HCT116 (cell line): Measurements from ENCODE around the gene SRRM2. TPM values are rescaled to one million over a fixed set of nuclear protein-coding genes. Genes with fewer than 3 reads are reported as not detected.

ENCODE experiments used
- ATAC-seq: fragments of 200-7000 bp; cut with Tn5 transposase; 2 replicates; pipeline ENCODE4 v1.9.1; 2020; ENCODE audit warnings: mild to moderate bottlenecking, moderate library complexity
- BruUV-seq: library from RNA; stranded (reverse); fragments of 400-500 nt; replicated peaks from 2 replicates; lab custom pipeline; 2021; lab: Mats Ljungman, UMichigan
- CTCF ChIA-PET: fragments of 300-600 bp; sonication (Branson Sonifier 250); formaldehyde crosslinking; loops from one replicate; lab custom pipeline; 2021; ENCODE audit warnings: antibody characterized with exemption; lab: Charles Lee
- POLR2A ChIA-PET: fragments of 300-600, 350-600 bp; sonication (Branson Sonifier 250); formaldehyde crosslinking; loops from one replicate; lab custom pipeline; 2021; ENCODE audit warnings: antibody characterized with exemption; lab: Charles Lee
- RAD21 ChIA-PET, 2 experiments: fragments of 300-600 bp; sonication (Branson Sonifier 250); formaldehyde crosslinking; loops; one replicate each; lab custom pipeline; 2023; ENCODE audit warnings: low total read pairs in 2 of 2; ENCODE audit not compliant: uncharacterized antibody in 2 of 2, unreplicated experiment in 2 of 2, low non-redundant PET in 1 of 2; lab: Charles Lee
- DNase-seq: peaks from one replicate; pipeline ENCODE4 v3.0.0-alpha.2; 2010; ENCODE audit warnings: low read depth, low spot score
- H2AFZ ChIP-seq: fragments of 200-600 bp; shearing (Covaris generic), sonication (generic); 2 replicates; pipeline ENCODE4 v1.6.1; 2017; ENCODE audit warnings: low read depth, mixed run types, mixed read lengths, antibody characterized with exemption, low read length; ENCODE audit not compliant: poor library complexity, severe bottlenecking
- H3K27ac ChIP-seq: 2 replicates; pipeline ENCODE4 v1.5.1; 2012; ENCODE audit warnings: low read depth, low read length
- H3K27me3 ChIP-seq: fragments of 200-600 bp; sonication (generic); 2 replicates; pipeline ENCODE4 v1.6.1; 2016; ENCODE audit warnings: mixed run types, low read length, mixed read lengths; ENCODE audit not compliant: insufficient read depth
- H3K36me3 ChIP-seq, 2 experiments: fragments of 200-500 bp in 1 of 2; fragments of 200-600 bp in 1 of 2; sonication (Bioruptor generic) in 1 of 2; sonication (generic) in 1 of 2; 2 replicates each; pipeline versions ENCODE4 v1.5.1 to v1.6.1; 2014 to 2016; ENCODE audit warnings: low read length in 2 of 2, inconsistent platforms in 1 of 2, mixed read lengths in 1 of 2, mixed run types in 1 of 2; ENCODE audit not compliant: insufficient read depth in 2 of 2, control insufficient read depth in 1 of 2
- H3K4me1 ChIP-seq, 2 experiments: fragments of 200-600 bp in 1 of 2; sonication (generic) in 1 of 2; 2 replicates each; pipeline versions ENCODE4 v1.5.1 to v1.6.1; 2012 to 2017; ENCODE audit warnings: low read length in 2 of 2, inconsistent platforms in 1 of 2, mild to moderate bottlenecking in 1 of 2, mixed read lengths in 1 of 2, mixed run types in 1 of 2, moderate library complexity in 1 of 2; ENCODE audit not compliant: insufficient read depth in 2 of 2, control insufficient read depth in 1 of 2
- H3K4me2 ChIP-seq: fragments of 200-600 bp; sonication (generic); 2 replicates; pipeline ENCODE4 v1.6.1; 2017; ENCODE audit warnings: mixed run types, low read length, mixed read lengths
- H3K4me3 ChIP-seq, 2 experiments: fragments of 200-600 bp in 1 of 2; sonication (generic) in 1 of 2; replicated peaks in 1 of 2; 2 replicates each; pipeline ENCODE4 v1.5.1; 2011 to 2016; ENCODE audit warnings: low read length in 2 of 2, control low read depth in 1 of 2, low read depth in 1 of 2, mild to moderate bottlenecking in 1 of 2, mixed read lengths in 1 of 2, mixed run types in 1 of 2
- H3K79me2 ChIP-seq: fragments of 200-600 bp; sonication (generic); 2 replicates; pipeline ENCODE4 v1.6.1; 2017; ENCODE audit warnings: mild to moderate bottlenecking, mixed run types, low read length, moderate library complexity, mixed read lengths; ENCODE audit not compliant: insufficient read depth
- H3K9ac ChIP-seq: fragments of 200-600 bp; sonication (generic); 2 replicates; pipeline ENCODE4 v1.6.1; 2016; ENCODE audit warnings: low read length, mixed read lengths
- H3K9me2 ChIP-seq: fragments of 200-600 bp; sonication (generic), shearing (Covaris generic); 2 replicates; pipeline ENCODE4 v1.6.1; 2017; ENCODE audit warnings: mixed run types, mild to moderate bottlenecking, moderate library complexity; ENCODE audit not compliant: insufficient read depth
- H3K9me3 ChIP-seq, 2 experiments: fragments of 200-500 bp in 1 of 2; fragments of 200-600 bp in 1 of 2; sonication (Bioruptor generic) in 1 of 2; sonication (generic) in 1 of 2; 2 replicates each; pipeline ENCODE4 v1.6.1; 2014 to 2017; ENCODE audit warnings: low read length in 2 of 2, mixed read lengths in 2 of 2, inconsistent platforms in 1 of 2, low read depth in 1 of 2, mild to moderate bottlenecking in 1 of 2, mixed run types in 1 of 2, moderate library complexity in 1 of 2; ENCODE audit not compliant: control insufficient read depth in 1 of 2, insufficient read depth in 1 of 2
- H4K20me1 ChIP-seq: fragments of 200-600 bp; sonication (generic), shearing (Covaris generic); 2 replicates; pipeline ENCODE4 v1.6.1; 2017; ENCODE audit warnings: mixed run types, mild to moderate bottlenecking, moderate library complexity; ENCODE audit not compliant: insufficient read depth
- CEBPB ChIP-seq: IDR thresholded peaks from 2 replicates; pipeline ENCODE4 v1.6.1; 2012; ENCODE audit warnings: low read depth
- EGR1 ChIP-seq: IDR thresholded peaks from 2 replicates; pipeline ENCODE4 v1.6.1; 2012; ENCODE audit warnings: low read depth
- ELF1 ChIP-seq: IDR thresholded peaks from 2 replicates; pipeline ENCODE4 v1.6.1; 2012; ENCODE audit warnings: low read depth, borderline replicate concordance
- EZH2phosphoT487 ChIP-seq: fragments of 200-600 bp; IDR thresholded peaks from 2 replicates; pipeline ENCODE4 v1.6.1; 2018; ENCODE audit warnings: antibody characterized with exemption, borderline replicate concordance
- POLR2A ChIP-seq: IDR thresholded peaks from 2 replicates; pipeline ENCODE4 v1.7.0; 2011; ENCODE audit warnings: borderline replicate concordance; ENCODE audit not compliant: insufficient read depth, insufficient read length; ENCODE audit errors: extremely low read depth
- POLR2AphosphoS5 ChIP-seq: IDR thresholded peaks from 2 replicates; pipeline ENCODE4 v1.6.1; 2011; ENCODE audit warnings: mild to moderate bottlenecking, low read depth, low read length, moderate library complexity
- RAD21 ChIP-seq: IDR thresholded peaks from 2 replicates; pipeline ENCODE4 v1.6.1; 2012; ENCODE audit warnings: low read depth, mild to moderate bottlenecking
- SIN3A ChIP-seq: IDR thresholded peaks from 2 replicates; pipeline ENCODE4 v1.6.1; 2012; ENCODE audit warnings: low read depth
- SP1 ChIP-seq: IDR thresholded peaks from 2 replicates; pipeline ENCODE4 v1.6.1; 2012; ENCODE audit warnings: low read depth
- SRF ChIP-seq: IDR thresholded peaks from 2 replicates; pipeline ENCODE4 v1.6.1; 2012; ENCODE audit warnings: low read depth
- ZFX ChIP-seq: fragments of 450-650 bp; IDR thresholded peaks from 2 replicates; pipeline ENCODE4 v1.6.1; 2017
- intact Hi-C: fragments of 100-400 bp; cut with micrococcal nuclease; formaldehyde crosslinking; loops from 2 replicates; pipeline ENCODE4 v1.10.0; 2022
- total RNA-seq: library from RNA; stranded (reverse); gene quantifications from one replicate; pipeline ENCODE4 v1.2.1, GENCODE V29; 2021; ENCODE audit not compliant: unreplicated experiment
- TF ChIP-seq, protein P1 (sequence below): IDR thresholded peaks from 2 replicates; pipeline ENCODE4 v1.6.1; 2012; ENCODE audit warnings: low read depth
- TF ChIP-seq, protein P2 (sequence below), 3 experiments: fragments of 200-600 bp in 1 of 3; sonication (generic) in 1 of 3; IDR thresholded peaks in 2 of 3; conservative IDR thresholded peaks in 1 of 3; 2 replicates each; pipeline ENCODE4 v1.5.1; 2012 to 2017; ENCODE audit warnings: low read depth in 2 of 3, low read length in 2 of 3, antibody characterized with exemption in 1 of 3, borderline replicate concordance in 1 of 3, control low read depth in 1 of 3, mild to moderate bottlenecking in 1 of 3, mixed read lengths in 1 of 3, mixed run types in 1 of 3, moderate library complexity in 1 of 3; ENCODE audit not compliant: insufficient read depth in 1 of 3

Gene SRRM2
- total RNA-seq, 1 experiment from 2014 or later, result 541 TPM

DNA sequence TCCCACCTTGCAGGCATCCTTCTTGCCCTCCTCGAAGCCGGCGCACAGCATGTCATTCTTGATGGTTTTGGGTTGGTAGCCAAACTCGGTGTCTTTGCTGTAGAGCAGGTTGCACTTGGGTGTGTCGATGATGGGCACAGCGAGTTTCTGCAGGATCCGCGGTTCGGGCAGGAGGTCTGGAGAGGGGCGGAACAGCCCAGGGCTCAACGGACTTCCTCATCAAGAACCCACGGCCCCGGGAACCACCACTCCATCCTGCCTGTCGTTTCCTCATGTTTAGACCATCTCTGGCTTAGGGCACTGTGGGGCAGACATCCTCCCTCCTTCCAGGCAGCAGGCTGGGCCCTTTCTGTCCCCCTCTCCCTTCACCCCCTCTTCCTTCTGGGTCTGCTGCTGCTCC lies 38.9 kb upstream of the SRRM2 start:
- Histone ChIP-seq H3K9me2 (no peaks in the 10 kb centered on the region), H3K4me2 (no peak overlapping the region), H2AFZ (no peak overlapping the region), H3K27ac (no peak overlapping the region), H3K27me3 (no peaks in the 10 kb centered on the region), H4K20me1 (no peaks in the 10 kb centered on the region), H3K9me3 (no peaks in the 10 kb centered on the region), H3K79me2 (no peaks in the 10 kb centered on the region), H3K4me1 (no peaks in the 10 kb centered on the region), H3K4me3 (no peak overlapping the region), H3K36me3 (0 out of 4 replicates have a peak, but pooled peaks cover 0 to under 1% of the 10 kb centered on the region in 2 experiments), H3K9ac (no peak overlapping the region)
- ATAC-seq, result no peak
- no TSS peak for BruUV-seq
- intact Hi-C loops, result no loop called here
- no peak for DNase-seq
- TF ChIP-seq, protein P1, sequence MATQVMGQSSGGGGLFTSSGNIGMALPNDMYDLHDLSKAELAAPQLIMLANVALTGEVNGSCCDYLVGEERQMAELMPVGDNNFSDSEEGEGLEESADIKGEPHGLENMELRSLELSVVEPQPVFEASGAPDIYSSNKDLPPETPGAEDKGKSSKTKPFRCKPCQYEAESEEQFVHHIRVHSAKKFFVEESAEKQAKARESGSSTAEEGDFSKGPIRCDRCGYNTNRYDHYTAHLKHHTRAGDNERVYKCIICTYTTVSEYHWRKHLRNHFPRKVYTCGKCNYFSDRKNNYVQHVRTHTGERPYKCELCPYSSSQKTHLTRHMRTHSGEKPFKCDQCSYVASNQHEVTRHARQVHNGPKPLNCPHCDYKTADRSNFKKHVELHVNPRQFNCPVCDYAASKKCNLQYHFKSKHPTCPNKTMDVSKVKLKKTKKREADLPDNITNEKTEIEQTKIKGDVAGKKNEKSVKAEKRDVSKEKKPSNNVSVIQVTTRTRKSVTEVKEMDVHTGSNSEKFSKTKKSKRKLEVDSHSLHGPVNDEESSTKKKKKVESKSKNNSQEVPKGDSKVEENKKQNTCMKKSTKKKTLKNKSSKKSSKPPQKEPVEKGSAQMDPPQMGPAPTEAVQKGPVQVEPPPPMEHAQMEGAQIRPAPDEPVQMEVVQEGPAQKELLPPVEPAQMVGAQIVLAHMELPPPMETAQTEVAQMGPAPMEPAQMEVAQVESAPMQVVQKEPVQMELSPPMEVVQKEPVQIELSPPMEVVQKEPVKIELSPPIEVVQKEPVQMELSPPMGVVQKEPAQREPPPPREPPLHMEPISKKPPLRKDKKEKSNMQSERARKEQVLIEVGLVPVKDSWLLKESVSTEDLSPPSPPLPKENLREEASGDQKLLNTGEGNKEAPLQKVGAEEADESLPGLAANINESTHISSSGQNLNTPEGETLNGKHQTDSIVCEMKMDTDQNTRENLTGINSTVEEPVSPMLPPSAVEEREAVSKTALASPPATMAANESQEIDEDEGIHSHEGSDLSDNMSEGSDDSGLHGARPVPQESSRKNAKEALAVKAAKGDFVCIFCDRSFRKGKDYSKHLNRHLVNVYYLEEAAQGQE, result no peak
- TF ChIP-seq POLR2AphosphoS5 (no peak), SRF (no peak), EGR1 (no peak), SIN3A (no peak)
- ChIA-PET CTCF (no interaction called here), RAD21 (no interaction called here), POLR2A (no interaction called here)

DNA sequence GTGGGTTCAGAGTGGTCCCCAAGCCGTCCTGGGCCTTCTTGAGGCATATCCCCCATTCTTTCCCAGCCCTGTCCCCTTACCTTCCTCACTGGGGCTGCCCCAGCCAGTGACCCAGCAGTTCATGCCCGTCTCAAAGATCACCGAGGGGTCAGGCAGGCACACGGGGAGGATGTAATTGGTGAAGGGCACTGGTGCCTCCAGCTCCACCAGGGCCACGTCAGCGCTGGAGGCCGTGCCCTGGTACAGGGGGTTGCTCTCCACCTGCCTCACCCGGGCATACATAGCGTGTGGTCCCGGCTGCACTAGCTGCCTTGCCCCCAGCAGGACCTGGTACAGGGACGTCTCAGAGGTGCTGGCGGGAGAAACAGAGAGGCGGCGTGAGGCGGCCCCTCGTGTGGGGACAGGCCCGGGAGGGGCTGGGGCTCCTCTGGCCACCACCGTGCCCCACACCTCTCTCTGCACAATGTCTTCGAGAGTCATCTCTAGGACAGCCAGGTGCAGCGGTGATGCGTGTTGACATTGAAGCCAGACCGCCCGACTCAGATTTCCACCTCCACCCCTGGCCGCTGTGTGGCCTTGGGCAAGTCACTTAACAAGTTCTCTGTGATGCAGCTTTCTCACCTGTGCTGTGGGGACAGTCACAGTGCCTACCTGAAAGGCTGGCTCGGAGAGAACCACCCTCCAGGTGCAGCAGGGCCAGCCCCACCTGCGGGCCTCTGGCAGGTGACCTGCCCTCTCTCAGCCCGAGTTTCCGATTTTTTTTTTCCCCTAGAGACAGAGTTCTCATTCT lies 38.3 kb upstream of the SRRM2 start:
- H3K27ac ChIP-seq, result no peak overlapping the region
- POLR2A ChIA-PET, result no interaction called here
- H3K79me2 ChIP-seq, result no peaks in the 10 kb centered on the region
- H3K4me1 ChIP-seq, result peaks cover 0 to 4% of the 10 kb centered on the region in 2 experiments; a peak in 1 of 4 replicates
- RAD21 ChIA-PET, result no interaction called here
- no peaks in the 10 kb centered on the region for H4K20me1 ChIP-seq
- ATAC-seq (no peak), DNase-seq (no peak)
- no TSS peak for BruUV-seq
- H2AFZ ChIP-seq, result no peak overlapping the region
- no peak overlapping the region for H3K9ac ChIP-seq
- H3K4me3 ChIP-seq, result no peak overlapping the region
- no peaks in the 10 kb centered on the region for H3K36me3 ChIP-seq
- H3K27me3 ChIP-seq, result no peaks in the 10 kb centered on the region
- H3K4me2 ChIP-seq, result no peak overlapping the region
- no peaks in the 10 kb centered on the region for H3K9me3 ChIP-seq
- CTCF ChIA-PET, result no interaction called here
- TF ChIP-seq SRF (no peak), POLR2A (no peak), EGR1 (no peak), POLR2AphosphoS5 (no peak), EZH2phosphoT487 (no peak), CEBPB (no peak), SP1 (no peak), ZFX (no peak), ELF1 (no peak), RAD21 (no peak)
- TF ChIP-seq, protein P2, sequence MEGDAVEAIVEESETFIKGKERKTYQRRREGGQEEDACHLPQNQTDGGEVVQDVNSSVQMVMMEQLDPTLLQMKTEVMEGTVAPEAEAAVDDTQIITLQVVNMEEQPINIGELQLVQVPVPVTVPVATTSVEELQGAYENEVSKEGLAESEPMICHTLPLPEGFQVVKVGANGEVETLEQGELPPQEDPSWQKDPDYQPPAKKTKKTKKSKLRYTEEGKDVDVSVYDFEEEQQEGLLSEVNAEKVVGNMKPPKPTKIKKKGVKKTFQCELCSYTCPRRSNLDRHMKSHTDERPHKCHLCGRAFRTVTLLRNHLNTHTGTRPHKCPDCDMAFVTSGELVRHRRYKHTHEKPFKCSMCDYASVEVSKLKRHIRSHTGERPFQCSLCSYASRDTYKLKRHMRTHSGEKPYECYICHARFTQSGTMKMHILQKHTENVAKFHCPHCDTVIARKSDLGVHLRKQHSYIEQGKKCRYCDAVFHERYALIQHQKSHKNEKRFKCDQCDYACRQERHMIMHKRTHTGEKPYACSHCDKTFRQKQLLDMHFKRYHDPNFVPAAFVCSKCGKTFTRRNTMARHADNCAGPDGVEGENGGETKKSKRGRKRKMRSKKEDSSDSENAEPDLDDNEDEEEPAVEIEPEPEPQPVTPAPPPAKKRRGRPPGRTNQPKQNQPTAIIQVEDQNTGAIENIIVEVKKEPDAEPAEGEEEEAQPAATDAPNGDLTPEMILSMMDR (IDR thresholded peaks at IDR 0.05 in 2 of 3, conservative IDR thresholded peaks at IDR 0.05 in 1 of 3; ENCODE audit: borderline replicate concordance in 1 of 3, insufficient read depth in 1 of 3, low read depth in 2 of 3, low read length in 2 of 3), result no peak
- TF ChIP-seq, all 23 proteins: peak for 0
- H3K9me2 ChIP-seq, result no peaks in the 10 kb centered on the region
- intact Hi-C loops, result no loop called here
